ENCODE data around the gene SLC6A19.

Gene SLC6A19

GRCh38 chr5:1205255-1206180, 4.1 kb downstream of the SLC6A19 start:
- CTCF ChIA-PET, result no interaction called here
- no peak for DNase-seq (ENCODE audit: extremely low spot score)
- no peak for TF ChIP-seq CTCF (IDR thresholded peaks at IDR 0.05; ENCODE audit: control extremely low read depth, extremely low read depth, low read depth, missing control alignments)
- POLR2A ChIA-PET, result no interaction called here

- ChIA-PET POLR2A (no interaction called here), CTCF (interaction anchor here (1.5 kb wide), 1 partner anchor 438 kb away, joined by 4 read pairs; no protein-coding TSS in a partner anchor)
- TF ChIP-seq CTCF (IDR thresholded peaks at IDR 0.05; ENCODE audit: control extremely low read depth, extremely low read depth, low read depth, missing control alignments), result no peak
- DNase-seq (ENCODE audit: extremely low spot score), result no peak
These were observed 5.4 kb downstream of the SLC6A19 start for GRCh38 chr5:1206521-1207412.

- ChIA-PET CTCF (interaction anchor here (1.5 kb wide), 1 partner anchor 437 kb away, joined by 4 read pairs; no protein-coding TSS in a partner anchor), POLR2A (no interaction called here)
- DNase-seq (ENCODE audit: extremely low spot score), result no peak
- TF ChIP-seq CTCF (IDR thresholded peaks at IDR 0.05; ENCODE audit: control extremely low read depth, extremely low read depth, low read depth, missing control alignments), result no peak
These were observed 6.2 kb downstream of the SLC6A19 start for GRCh38 chr5:1207555-1207954.

GRCh38 chr5:1208221-1208742, 6.9 kb downstream of the SLC6A19 start:
- ChIA-PET POLR2A (no interaction called here), CTCF (interaction anchor here (1.3 to 1.5 kb wide), 2 partner anchors 437 kb away, joined by 3 to 4 read pairs; no protein-coding TSS in a partner anchor)
- no peak for TF ChIP-seq CTCF (IDR thresholded peaks at IDR 0.05; ENCODE audit: control extremely low read depth, extremely low read depth, low read depth, missing control alignments)
- no peak for DNase-seq (ENCODE audit: extremely low spot score)

- ChIA-PET CTCF (interaction anchor here (1.3 kb wide), 1 partner anchor 436 kb away, joined by 3 read pairs; no protein-coding TSS in a partner anchor), POLR2A (no interaction called here)
- DNase-seq (ENCODE audit: extremely low spot score), result no peak
These were observed 7.5 kb downstream of the SLC6A19 start for GRCh38 chr5:1208743-1209488.

More at GRCh38 chr5:1208743-1209488, 7.5 kb downstream of the SLC6A19 start:
- TF ChIP-seq CTCF (IDR thresholded peaks at IDR 0.05; ENCODE audit: control extremely low read depth, extremely low read depth, low read depth, missing control alignments), result peak; percentile 21
